ENCODE measurements around the gene STX16. TPM values are rescaled to one million over a fixed set of nuclear protein-coding genes. Genes with fewer than 3 reads are reported as not detected.

The STX16 gene
- total and polyA plus RNA-seq, 2 donors (not counting 1 experiment from before 2014, with no cell fraction given), result 110 to 117 TPM

GRCh38 chr20:58651946-58652605 lies 993 bp downstream of the STX16 start:
- peak; percentile 93 for DNase-seq
- no peaks in the 10 kb centered on the region for H3K9me3 Mint-ChIP-seq (ENCODE audit: insufficient read depth)
- no peaks in the 10 kb centered on the region for H3K27me3 Mint-ChIP-seq
- Histone ChIP-seq H3K9me3 (ENCODE audit: control extremely low read depth in 1 of 3, control insufficient read depth in 2 of 3, insufficient read depth in 1 of 3, low read length in 2 of 3) (no peaks in the 10 kb centered on the region), H2AFZ (ENCODE audit: insufficient read depth, low read depth, low read length, poor library complexity, severe bottlenecking) (peak overlapping the region; percentile 98), H3K4me1 (ENCODE audit: control insufficient read depth in 2 of 2, insufficient read depth in 2 of 2, low read length in 2 of 2) (peaks cover 14 to 20% of the 10 kb centered on the region in 2 donors), H3K27me3 (replicated peaks in 1 of 4; ENCODE audit: control extremely low read depth in 1 of 4, control insufficient read depth in 3 of 4, insufficient read depth in 4 of 4, low read length in 3 of 4) (peaks cover 0 to 3% (median 0%) of the 10 kb centered on the region in 4 experiments), H3K4me3 (ENCODE audit: control extremely low read depth in 1 of 5, extremely low read depth in 1 of 5, insufficient read depth in 1 of 5, low read depth in 2 of 5, low read length in 4 of 5) (peak overlapping the region; percentile 87 to 99 (median 94)), H3K27ac (ENCODE audit: low read length in 2 of 2) (peak overlapping the region; percentile 84 to 95), H3K4me2 (replicated peaks; ENCODE audit: low read depth, low read length, poor library complexity, severe bottlenecking) (peak overlapping the region; percentile 99), H3K36me3 (replicated peaks in 1 of 2; ENCODE audit: control extremely low read depth in 1 of 2, control insufficient read depth in 1 of 2, extremely low read depth in 1 of 2, insufficient read depth in 2 of 2, low read length in 1 of 2) (peaks cover 0 to 6% of the 10 kb centered on the region in 2 experiments), H4K20me1 (ENCODE audit: control insufficient read depth, insufficient read depth, low read length, poor library complexity, severe bottlenecking) (peaks cover 6% of the 10 kb centered on the region), H3K9ac (ENCODE audit: low read length) (peak overlapping the region; percentile 94), H3K79me2 (ENCODE audit: control insufficient read depth, insufficient read depth, low read length) (peaks cover 57% of the 10 kb centered on the region)
- intact Hi-C loops (cut with micrococcal nuclease), result loop anchor here (1.0 to 5.0 kb wide), 8 partner anchors 17 to 1290 kb away; partner anchors contain the start of genes FAM217B, GNAS, GNAS-AS1 and NPEPL1
- ChIA-PET POLR2A (interaction anchor here (0.5 to 2.3 kb wide), 11 partner anchors 17 to 1254 kb away, joined by 3 to 11 read pairs (median 3); partner anchors contain the start of genes ATP5F1E, RAB22A, VAPB and ZBP1), CTCF (interaction anchor here (0.6 to 3.3 kb wide), 10 partner anchors 7 to 415 kb away, joined by 3 to 19 read pairs (median 4); partner anchors contain the start of genes NPEPL1 and VAPB)
- H3K4me3 Mint-ChIP-seq, result peak overlapping the region; percentile 100
- TF ChIP-seq EZH2 (IDR thresholded peaks at IDR 0.05; ENCODE audit: borderline replicate concordance, insufficient read depth, low read depth, low read length, poor library complexity, severe bottlenecking) (no peak), CTCF (IDR thresholded peaks at IDR 0.05) (no peak)
- 1% methylated on average over 8 of the region's 30 CpGs for WGBS (ENCODE audit: insufficient coverage)
- peak overlapping the region; percentile 97 for H3K27ac Mint-ChIP-seq
- ATAC-seq (ENCODE audit: low read depth), result peak; percentile 60
- H3K4me1 Mint-ChIP-seq, result peaks cover 30% of the 10 kb centered on the region

Measured in B cell (primary cell).